Stimulated activated naive CD8-positive, alpha-beta T cell treated with anti-CD3 and anti-CD28 coated beads, Interleukin-15, Interleukin-2, amounts not matched to agents 100 ng/mL and 50 ng/mL, for 24 hours (primary cell): ENCODE results near the gene FAM43A.

Experiments used
- H3K27ac Mint-ChIP-seq: one replicate; pipeline ENCODE4 v1.8.0; 2021; ENCODE audit warnings: mild to moderate bottlenecking, mixed read lengths
- H3K27me3 Mint-ChIP-seq: one replicate; pipeline ENCODE4 v1.8.0; 2021; ENCODE audit warnings: mixed read lengths
- H3K36me3 Mint-ChIP-seq: one replicate; pipeline ENCODE4 v1.8.0; 2021; ENCODE audit warnings: low read depth, mixed read lengths
- H3K4me1 Mint-ChIP-seq: one replicate; pipeline ENCODE4 v1.8.0; 2021; ENCODE audit warnings: low read depth, mixed read lengths
- H3K4me3 Mint-ChIP-seq: one replicate; pipeline ENCODE4 v1.8.0; 2021; ENCODE audit warnings: mild to moderate bottlenecking, mixed read lengths
- H3K9me3 Mint-ChIP-seq: one replicate; pipeline ENCODE4 v1.8.0; 2021; ENCODE audit warnings: mixed read lengths

Gene FAM43A

DNA sequence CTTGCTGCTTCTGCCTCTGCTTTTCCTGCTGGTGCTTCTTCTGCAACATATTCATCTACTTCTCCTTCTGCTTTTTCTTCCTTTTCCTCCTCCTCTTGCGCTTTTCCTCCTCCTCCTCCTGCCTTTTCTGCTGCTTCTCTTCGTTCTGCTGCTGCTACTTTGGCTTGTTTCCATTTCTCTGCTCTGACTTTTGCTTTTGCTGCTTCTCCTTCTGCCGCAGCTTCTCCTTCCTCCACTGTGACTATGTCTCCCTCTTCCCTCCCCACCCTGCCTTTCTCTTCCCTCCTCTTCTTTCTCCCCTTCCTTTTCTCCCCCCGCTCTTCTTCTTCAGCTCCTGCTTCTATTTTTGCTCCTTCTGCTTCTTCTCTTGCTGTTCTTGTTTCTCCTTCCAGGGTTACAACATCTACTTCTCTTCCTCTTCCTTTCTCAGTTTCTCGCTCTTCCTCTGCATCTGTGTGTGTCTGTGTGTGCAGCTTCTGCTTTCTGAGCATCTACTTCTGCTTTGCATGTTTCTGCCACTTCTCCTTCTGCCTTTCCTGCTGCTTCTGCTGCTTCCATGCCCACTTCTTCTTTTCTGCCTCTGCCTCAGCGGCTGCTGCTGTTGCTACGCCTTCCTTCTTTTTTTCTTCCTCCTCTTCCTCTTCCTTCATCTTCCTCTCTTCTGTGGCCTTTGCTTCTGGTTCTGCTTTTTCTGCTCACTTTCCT lies 51.4 kb downstream of the FAM43A start:
- no peaks in the 10 kb centered on the region for H3K36me3 Mint-ChIP-seq
- no peak overlapping the region for H3K27ac Mint-ChIP-seq
- no peaks in the 10 kb centered on the region for H3K9me3 Mint-ChIP-seq
- H3K4me3 Mint-ChIP-seq = no peak overlapping the region
- H3K4me1 Mint-ChIP-seq = peaks cover 5% of the 10 kb centered on the region
- H3K27me3 Mint-ChIP-seq = peaks cover 13% of the 10 kb centered on the region
